ENCODE data around the gene XCL1.
"Not testable (repeated sequence)": the region's sequence is repeated elsewhere in the genome, so short reads cannot be mapped to it uniquely, and the experiment has no call there.

DNA sequence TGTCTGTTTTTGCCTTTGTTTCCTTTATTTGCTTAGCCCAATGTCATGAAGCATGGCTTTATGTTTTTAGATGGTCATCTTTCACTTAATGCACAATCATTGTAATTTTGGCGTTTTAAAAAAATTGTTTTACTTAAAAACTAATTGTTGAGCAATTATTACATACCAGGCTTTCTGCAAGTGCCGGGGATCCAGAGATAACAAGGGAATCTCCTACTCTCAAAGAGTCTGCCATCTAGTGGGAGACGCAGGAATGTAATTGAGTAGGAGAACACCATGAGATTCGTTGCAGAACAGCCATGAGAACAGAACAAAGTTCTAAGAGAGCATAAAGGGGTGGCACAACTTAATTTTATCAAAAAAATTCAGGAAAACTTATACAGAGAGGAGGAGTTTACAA, 2.2 kb upstream of the XCL1 start:
- TF ChIP-seq POLR2A (IDR thresholded peaks at IDR 0.05; ENCODE audit: low read depth, low read length); TAF1 (IDR thresholded peaks at IDR 0.05; ENCODE audit: borderline replicate concordance, low read depth, low read length): not testable (repeated sequence)
